AG04449 (cell line): ENCODE results near the gene DPF3.

Experiments used
- CTCF ChIA-PET: fragments of 350-600 bp; formaldehyde crosslinking; extraction: SDS; loops from one replicate; lab custom pipeline; 2021; ENCODE audit warnings: antibody characterized with exemption; lab: Yijun Ruan, JAX
- POLR2A ChIA-PET: fragments of 400-600, 350-600 bp; formaldehyde crosslinking; extraction: SDS; loops from one replicate; lab custom pipeline; 2020; ENCODE audit warnings: antibody characterized with exemption, inconsistent platforms; lab: Yijun Ruan, JAX
- DNase-seq: peaks from one replicate; pipeline ENCODE4 v3.0.0-alpha.2; 2010; ENCODE audit warnings: low read depth, low spot score
- H3K4me3 ChIP-seq: 2 replicates; pipeline ENCODE4 v1.5.1; 2011; ENCODE audit warnings: low read depth, mild to moderate bottlenecking, control low read depth, low read length
- CTCF ChIP-seq: IDR thresholded peaks from one replicate; pipeline ENCODE4 v1.5.1; 2011; ENCODE audit warnings: mild to moderate bottlenecking, moderate library complexity, low read length, control low read depth, inconsistent platforms; ENCODE audit not compliant: insufficient read depth; ENCODE audit errors: missing control alignments

Gene DPF3

GRCh38 chr14:72818998-72819397 lies 74.9 kb downstream of the DPF3 start:
- ChIA-PET CTCF (no interaction called here), POLR2A (no interaction called here)
- H3K4me3 ChIP-seq: no peak overlapping the region
- DNase-seq: no peak
- TF ChIP-seq CTCF: no peak

- ChIA-PET CTCF (interaction anchor here (0.7 to 1.1 kb wide), 2 partner anchors 8 to 302 kb away, joined by 3 read pairs; no protein-coding TSS in a partner anchor), POLR2A (no interaction called here)
- DNase-seq: no peak
- H3K4me3 ChIP-seq: no peak overlapping the region
- no peak for TF ChIP-seq CTCF
Observed at GRCh38 chr14:72816287-72816686, 77.6 kb downstream of the DPF3 start.

GRCh38 chr14:72815430-72815829 lies 78.5 kb downstream of the DPF3 start:
- no peak for DNase-seq
- no peak overlapping the region for H3K4me3 ChIP-seq
- no peak for TF ChIP-seq CTCF
- ChIA-PET POLR2A (no interaction called here), CTCF (interaction anchor here (1.1 kb wide), 1 partner anchor 301 kb away, joined by 3 read pairs; no protein-coding TSS in a partner anchor)

- CTCF ChIA-PET: no interaction called here
- no peak overlapping the region for H3K4me3 ChIP-seq
- no peak for DNase-seq
- no peak for TF ChIP-seq CTCF
- POLR2A ChIA-PET: no interaction called here
Observed at GRCh38 chr14:72812292-72812851, 81.5 kb downstream of the DPF3 start.

GRCh38 chr14:72810201-72810600 lies 83.7 kb downstream of the DPF3 start:
- POLR2A ChIA-PET: no interaction called here
- no peak for DNase-seq
- CTCF ChIA-PET: interaction anchor here (0.8 kb wide), 1 partner anchor 21 kb away, joined by 3 read pairs; no protein-coding TSS in a partner anchor
- H3K4me3 ChIP-seq: no peak overlapping the region
- TF ChIP-seq CTCF: no peak

GRCh38 chr14:72809063-72809462 lies 84.8 kb downstream of the DPF3 start:
- H3K4me3 ChIP-seq: no peak overlapping the region
- ChIA-PET CTCF (interaction anchor here (1.0 kb wide), 1 partner anchor 8 kb away, joined by 3 read pairs; no protein-coding TSS in a partner anchor), POLR2A (no interaction called here)
- no peak for TF ChIP-seq CTCF
- no peak for DNase-seq
